GM12878 (cell line): Measurements from ENCODE around the gene BCORL1.

Experiments used
- ATF2 ChIP-seq: IDR thresholded peaks from 2 replicates; pipeline ENCODE4 v1.6.1; 2012; ENCODE audit warnings: low read length, inconsistent platforms
- EZH2 ChIP-seq: IDR thresholded peaks from 2 replicates; pipeline ENCODE4 v1.6.1; 2012; ENCODE audit warnings: low read depth, mild to moderate bottlenecking, control low read depth, inconsistent platforms, low read length, borderline replicate concordance; ENCODE audit not compliant: control insufficient read depth
- POLR2A ChIP-seq: IDR thresholded peaks from 2 replicates; pipeline ENCODE4 v1.6.1; 2011; ENCODE audit warnings: low read depth, mild to moderate bottlenecking, low read length
- RAD21 ChIP-seq: IDR thresholded peaks from 2 replicates; pipeline ENCODE4 v1.6.1; 2011; ENCODE audit warnings: mild to moderate bottlenecking, low read depth, low read length, moderate library complexity; ENCODE audit not compliant: insufficient read depth
- SMARCA5 ChIP-seq: fragments of 450-650 bp; IDR thresholded peaks from 2 replicates; pipeline ENCODE4 v1.6.1; 2017; ENCODE audit warnings: mild to moderate bottlenecking

- no peak for TF ChIP-seq POLR2A
- TF ChIP-seq RAD21 = no peak
- no peak for TF ChIP-seq EZH2
- TF ChIP-seq ATF2 = no peak
- no peak for TF ChIP-seq SMARCA5
Measured at GRCh38 chrX:129996120-129996519, 13.7 kb downstream of the BCORL1 start.
